Right lobe of liver (tissue), 4 donors: ENCODE data around the gene PCSK7.
"Not testable (repeated sequence)": the region's sequence is repeated elsewhere in the genome, so short reads cannot be mapped to it uniquely, and the experiment has no call there.

Experiments
- POLR2A ChIP-seq: fragments of 450-650 bp; IDR thresholded peaks from one replicate; pipeline ENCODE4 v1.6.1; 2017; ENCODE audit warnings: antibody characterized with exemption, mild to moderate bottlenecking
- TF ChIP-seq, protein P1 (sequence below), 4 donors: fragments of 200-600 bp in 3 of 4; fragments of 450-650 bp in 1 of 4; IDR thresholded peaks; one replicate each; pipeline versions ENCODE4 v1.5.1 to v1.8.0; 2016 to 2022; ENCODE audit warnings: antibody characterized with exemption in 4 of 4, mild to moderate bottlenecking in 2 of 4
- donor health status: DM: no; HTN: no; CAD: no.
- donor health status: DM: no; HTN: no; CAD: no.
- donor health status: DM: no; HTN: yes; CAD: no.

DNA sequence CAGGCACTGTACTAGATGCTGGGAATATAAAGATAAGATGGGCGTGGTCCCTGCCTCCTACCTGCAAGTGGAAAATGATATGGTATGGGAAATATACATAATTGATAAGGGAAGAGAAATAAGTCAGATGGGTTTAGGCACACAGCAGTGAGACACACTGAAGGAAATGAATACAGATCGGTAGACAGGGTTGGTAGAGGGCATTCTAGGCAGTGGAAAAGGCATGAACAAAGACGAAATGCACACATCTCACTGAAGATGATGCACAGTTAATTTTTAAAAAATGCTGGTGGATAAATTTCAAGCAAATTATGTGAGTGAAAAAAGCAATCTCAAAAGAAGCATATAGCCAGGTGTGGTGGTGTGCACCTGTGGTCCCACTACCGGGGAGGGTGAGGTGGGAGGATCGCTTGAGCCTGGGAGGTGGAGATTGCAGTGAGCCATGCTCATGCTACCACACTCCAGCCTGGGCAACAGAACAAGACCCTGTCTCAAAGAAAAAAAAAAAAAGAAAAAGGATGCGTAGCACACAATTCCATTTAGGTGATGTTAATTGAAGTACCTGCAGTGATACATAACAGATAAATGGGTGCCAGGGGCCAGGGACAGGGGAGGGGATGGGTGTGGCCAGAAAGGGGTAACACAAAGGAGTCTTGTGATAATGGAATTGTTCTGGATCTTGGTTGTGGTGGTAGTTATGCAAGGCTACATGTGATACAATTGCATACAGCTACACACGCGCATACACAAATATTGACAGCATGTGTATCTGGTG is 22.3 kb downstream of the PCSK7 start:
- TF ChIP-seq, protein P1, sequence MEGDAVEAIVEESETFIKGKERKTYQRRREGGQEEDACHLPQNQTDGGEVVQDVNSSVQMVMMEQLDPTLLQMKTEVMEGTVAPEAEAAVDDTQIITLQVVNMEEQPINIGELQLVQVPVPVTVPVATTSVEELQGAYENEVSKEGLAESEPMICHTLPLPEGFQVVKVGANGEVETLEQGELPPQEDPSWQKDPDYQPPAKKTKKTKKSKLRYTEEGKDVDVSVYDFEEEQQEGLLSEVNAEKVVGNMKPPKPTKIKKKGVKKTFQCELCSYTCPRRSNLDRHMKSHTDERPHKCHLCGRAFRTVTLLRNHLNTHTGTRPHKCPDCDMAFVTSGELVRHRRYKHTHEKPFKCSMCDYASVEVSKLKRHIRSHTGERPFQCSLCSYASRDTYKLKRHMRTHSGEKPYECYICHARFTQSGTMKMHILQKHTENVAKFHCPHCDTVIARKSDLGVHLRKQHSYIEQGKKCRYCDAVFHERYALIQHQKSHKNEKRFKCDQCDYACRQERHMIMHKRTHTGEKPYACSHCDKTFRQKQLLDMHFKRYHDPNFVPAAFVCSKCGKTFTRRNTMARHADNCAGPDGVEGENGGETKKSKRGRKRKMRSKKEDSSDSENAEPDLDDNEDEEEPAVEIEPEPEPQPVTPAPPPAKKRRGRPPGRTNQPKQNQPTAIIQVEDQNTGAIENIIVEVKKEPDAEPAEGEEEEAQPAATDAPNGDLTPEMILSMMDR (IDR thresholded peaks at IDR 0.05), result not testable (repeated sequence)
- TF ChIP-seq POLR2A, result not testable (repeated sequence)
